Posterior cingulate gyrus (tissue), 11 donors: ENCODE data around the gene ZNF202.
"Not testable (repeated sequence)": the region's sequence is repeated elsewhere in the genome, so short reads cannot be mapped to it uniquely, and the experiment has no call there.

Experiments used
- DNase-seq, 10 donors: peaks; one replicate each; pipeline versions ENCODE4 v3.0.0 to v3.0.0-alpha.2; 2020 to 2021; ENCODE audit warnings: mixed read lengths in 3 of 10
- intact Hi-C: fragments of 100-400 bp; cut with DNase I; formaldehyde crosslinking; loops from one replicate; pipeline ENCODE4 v1.15.1; 2023

Gene ZNF202

GRCh38 chr11:123741159-123742030 is at the start of gene ZNF202:
ZNF202 (minus strand) TSS chr11:123741660; CDS start chr11:123730888, 10,772 bp downstream.
- intact Hi-C loops, result no loop called here
- DNase-seq, result peak; percentile 91 to 99 (median 95)

GRCh38 chr11:123783536-123783935 is 42.1 kb upstream of the ZNF202 start:
- intact Hi-C loops, result no loop called here
- no peak for DNase-seq

- intact Hi-C loops, result no loop called here
- DNase-seq, result no peak
Observed at GRCh38 chr11:123778511-123778910, 37.1 kb upstream of the ZNF202 start.

- no peak for DNase-seq
- intact Hi-C loops, result no loop called here
Observed at GRCh38 chr11:123775715-123776549, 34.5 kb upstream of the ZNF202 start.

- DNase-seq, result no peak
- intact Hi-C loops, result no loop called here
Observed at GRCh38 chr11:123775289-123775688, 33.8 kb upstream of the ZNF202 start.

- no peak for DNase-seq
- intact Hi-C loops, result no loop called here
Observed at GRCh38 chr11:123773959-123774358, 32.5 kb upstream of the ZNF202 start.

- no peak for DNase-seq
- intact Hi-C loops, result no loop called here
Observed at GRCh38 chr11:123773026-123773425, 31.6 kb upstream of the ZNF202 start.

GRCh38 chr11:123771664-123772063 is 30.2 kb upstream of the ZNF202 start:
- DNase-seq, result no peak
- intact Hi-C loops, result no loop called here

- intact Hi-C loops, result no loop called here
- no peak for DNase-seq
Observed at GRCh38 chr11:123770712-123771111, 29.3 kb upstream of the ZNF202 start.

- intact Hi-C loops, result no loop called here
- DNase-seq, result no peak
Observed at GRCh38 chr11:123765601-123766000, 24.1 kb upstream of the ZNF202 start.

- DNase-seq, result no peak
- intact Hi-C loops, result no loop called here
Observed at GRCh38 chr11:123762422-123762821, 21.0 kb upstream of the ZNF202 start.

GRCh38 chr11:123760894-123761293 is 19.4 kb upstream of the ZNF202 start:
- no peak for DNase-seq
- intact Hi-C loops, result no loop called here

GRCh38 chr11:123757976-123758375 is 16.5 kb upstream of the ZNF202 start:
- DNase-seq, result no peak
- intact Hi-C loops, result no loop called here

GRCh38 chr11:123755813-123756212 is 14.4 kb upstream of the ZNF202 start:
- DNase-seq, result no peak
- intact Hi-C loops, result no loop called here

- intact Hi-C loops, result no loop called here
- no peak for DNase-seq
Observed at GRCh38 chr11:123755344-123755743, 13.9 kb upstream of the ZNF202 start.

GRCh38 chr11:123754101-123754568 is 12.7 kb upstream of the ZNF202 start, which contains the start of gene OR6X1:
OR6X1 (minus strand) TSS chr11:123754518; CDS start chr11:123754518, 0 bp downstream.
- DNase-seq, result no peak
- intact Hi-C loops, result no loop called here

- DNase-seq, result no peak
- intact Hi-C loops, result no loop called here
Observed at GRCh38 chr11:123753110-123753509, 11.7 kb upstream of the ZNF202 start.

- intact Hi-C loops, result no loop called here
- no peak for DNase-seq
Observed at GRCh38 chr11:123751781-123752180, 10.3 kb upstream of the ZNF202 start.

GRCh38 chr11:123748349-123748748 is 6.9 kb upstream of the ZNF202 start:
- intact Hi-C loops, DNase-seq: not testable (repeated sequence)

- no peak for DNase-seq
- intact Hi-C loops, result no loop called here
Observed at GRCh38 chr11:123745764-123746451, 4.4 kb upstream of the ZNF202 start.

GRCh38 chr11:123742724-123743120 is 1.3 kb upstream of the ZNF202 start:
- intact Hi-C loops, result no loop called here
- DNase-seq, result no peak
